K562 (cell line): Measurements from ENCODE around the gene CETN2. TPM values are rescaled to one million over a fixed set of nuclear protein-coding genes. Genes with fewer than 3 reads are reported as not detected.

Experiments
- ATAC-seq: fragments of 200-7000 bp; cut with Tn5 transposase; 3 replicates; pipeline ENCODE4 v1.9.1; 2020; ENCODE audit warnings: moderate library complexity
- BruUV-seq: library from RNA; stranded (reverse); fragments of 400-500 nt; replicated peaks from 2 replicates; lab custom pipeline; 2021; lab: Mats Ljungman, UMichigan
- CTCF ChIA-PET: fragments of 300-600 bp; formaldehyde crosslinking; extraction: SDS; loops from one replicate; lab custom pipeline; 2021; ENCODE audit warnings: low intra/inter-chr PET ratio; lab: Yijun Ruan, JAX
- POLR2A ChIA-PET: fragments of 300-600, 350-650 bp; sonication (Branson Sonifier 250); formaldehyde crosslinking; extraction: SDS; loops from one replicate; lab custom pipeline; 2021; ENCODE audit warnings: antibody characterized with exemption, inconsistent platforms; lab: Yijun Ruan, JAX
- DNase-seq, 4 experiments: peaks; one replicate each; pipeline versions ENCODE4 v3.0.0 to v3.0.0-alpha.2; 2011 to 2018; ENCODE audit warnings: low spot score in 3 of 4, mixed read lengths in 3 of 4; ENCODE audit errors: extremely low read depth in 1 of 4
- FAIRE-seq: peaks from 2 replicates; lab custom pipeline; 2011; peaks lifted over from hg19 to GRCh38; lab: Jason Lieb, UNC
- H2AFZ ChIP-seq: 2 replicates; pipeline ENCODE4 v1.6.0; 2011; ENCODE audit warnings: low read depth, low read length, control low read depth, inconsistent platforms
- H3K27ac ChIP-seq: fragments of 200-600 bp; 3 replicates; pipeline ENCODE4 v1.8.0; 2011; ENCODE audit warnings: low read depth, mild to moderate bottlenecking, control low read depth, inconsistent platforms, low read length, moderate library complexity, mixed read lengths; ENCODE audit errors: extremely low read depth
- H3K27me3 ChIP-seq, 2 experiments: fragments of 300-600 bp in 1 of 2; 2 replicates in 1 of 2; 3 replicates in 1 of 2; pipeline versions ENCODE4 v1.6.0 to v1.8.0; 2011; ENCODE audit warnings: inconsistent platforms in 2 of 2, low read length in 2 of 2, mild to moderate bottlenecking in 1 of 2, mixed read lengths in 1 of 2, moderate library complexity in 1 of 2; ENCODE audit not compliant: control insufficient read depth in 2 of 2, insufficient read depth in 2 of 2
- H3K36me3 ChIP-seq: fragments of 300-600 bp; 3 replicates; pipeline ENCODE4 v1.8.0; 2011; ENCODE audit warnings: mild to moderate bottlenecking, low read length, inconsistent platforms; ENCODE audit not compliant: control insufficient read depth, insufficient read depth
- H3K4me1 ChIP-seq, 2 experiments: fragments of 200-600 bp in 1 of 2; replicated peaks in 1 of 2; 2 replicates in 1 of 2; 3 replicates in 1 of 2; pipeline versions ENCODE4 v1.5.1 to v1.8.0; 2011; ENCODE audit warnings: inconsistent platforms in 2 of 2, low read length in 2 of 2, mild to moderate bottlenecking in 1 of 2, mixed read lengths in 1 of 2, moderate library complexity in 1 of 2; ENCODE audit not compliant: control insufficient read depth in 2 of 2, insufficient read depth in 2 of 2
- H3K4me2 ChIP-seq: 2 replicates; pipeline ENCODE4 v1.6.1; 2011; ENCODE audit warnings: low read length, control low read depth, inconsistent platforms, mixed read lengths; ENCODE audit not compliant: insufficient read depth
- H3K4me3 ChIP-seq: fragments of 200-600 bp; sonication (generic), shearing (Covaris generic); 2 replicates; pipeline ENCODE4 v1.5.1; 2016; ENCODE audit warnings: control low read depth, inconsistent platforms
- H3K79me2 ChIP-seq: fragments of 200-600 bp; 3 replicates; pipeline ENCODE4 v1.8.0; 2011; ENCODE audit warnings: low read length, inconsistent platforms; ENCODE audit not compliant: control insufficient read depth, insufficient read depth
- H3K9ac ChIP-seq, 2 experiments: 2 replicates each; pipeline versions ENCODE4 v1.6.0 to v1.6.1; 2011; ENCODE audit warnings: low read depth in 2 of 2, low read length in 2 of 2, control low read depth in 1 of 2, inconsistent platforms in 1 of 2, mild to moderate bottlenecking in 1 of 2, mixed read lengths in 1 of 2; ENCODE audit not compliant: insufficient read depth in 1 of 2
- H3K9me1 ChIP-seq: one replicate; pipeline ENCODE4 v1.6.0; 2011; ENCODE audit warnings: inconsistent platforms, mild to moderate bottlenecking, low read length, moderate library complexity; ENCODE audit not compliant: control insufficient read depth, insufficient read depth
- H3K9me3 ChIP-seq: replicated peaks from 2 replicates; pipeline ENCODE4 v1.5.1; 2011; ENCODE audit warnings: low read depth, low read length, inconsistent platforms; ENCODE audit not compliant: control insufficient read depth, insufficient read depth
- H4K20me1 ChIP-seq: replicated peaks from 2 replicates; pipeline ENCODE4 v1.6.1; 2011; ENCODE audit warnings: low read length, inconsistent platforms, mixed read lengths; ENCODE audit not compliant: control insufficient read depth, insufficient read depth
- ATF3 ChIP-seq, 2 experiments: fragments of 450-650 bp in 1 of 2; sonication (generic) in 1 of 2; formaldehyde crosslinking in 1 of 2; IDR thresholded peaks in 1 of 2; conservative IDR thresholded peaks in 1 of 2; 2 replicates each; pipeline versions ENCODE4 v1.6.1 to v1.8.1; 2016 to 2023; ENCODE audit warnings: mild to moderate bottlenecking in 2 of 2, moderate library complexity in 2 of 2, inconsistent platforms in 1 of 2, missing genetic modification reagents in 1 of 2
- TGIF2 ChIP-seq: sonication (generic); formaldehyde crosslinking; IDR thresholded peaks from 2 replicates; pipeline ENCODE4 v1.8.1; 2022; ENCODE audit warnings: mild to moderate bottlenecking, missing genetic modification reagents, moderate library complexity
- WGBS: fragments of 100-300 bp; shearing (Covaris generic); methylation state at CpG from one replicate; pipeline ENCODE4 v1.1.6; 2016; ENCODE audit warnings: low coverage, mixed read lengths; ENCODE audit not compliant: insufficient coverage; ENCODE audit errors: missing lambda C conversion rate; 5-methylcytosine and 5-hydroxymethylcytosine counted together
- in situ Hi-C: fragments of 300-500 bp; cut with MboI; formaldehyde crosslinking; loops from 4 replicates; pipeline ENCODE4 v1.15.0; 2018; ENCODE audit warnings: inconsistent platforms, mixed read lengths
- intact Hi-C: fragments of 100-400 bp; cut with micrococcal nuclease; formaldehyde crosslinking; loops from 2 replicates; pipeline ENCODE4 v1.14.2; 2022
- polyA plus RNA-seq, 8 experiments: library from polyadenylated mRNA; depleted of rRNA in 4 of 8; stranded (reverse) in 5 of 8; unstranded in 3 of 8; fragments of >200 nt; fragmentation: Nextera tagmentation in 2 of 8; fragmentation: Illumina TruSeq in 1 of 8; extraction: Ambion mirVana in 2 of 8; extraction: Trizol in 1 of 8; gene quantifications; 2 replicates each; pipeline versions ENCODE4 v1.2.1 to v1.2.3, GENCODE V29; 2011 to 2014; ENCODE audit warnings: inconsistent platforms in 1 of 8, missing spikeins in 1 of 8
- total RNA-seq, 7 experiments: library from RNA; depleted of rRNA in 6 of 7; stranded (reverse); fragments of >200 nt in 6 of 7; fragmentation: Illumina TruSeq in 2 of 7; extraction: Trizol in 2 of 7; gene quantifications; 2 replicates each; pipeline versions ENCODE4 v1.2.1 to v1.2.3, GENCODE V29; 2011 to 2021; ENCODE audit warnings: low replicate concordance in 1 of 7

CETN2 gene
- total and polyA plus RNA-seq, 9 of the 15 experiments (the other 6 are each of a cell fraction or from before 2014, with no cell fraction given): 16.7 to 37.1 (median 27.6) TPM

- Histone ChIP-seq H3K27me3 (peaks cover 8 to 74% of the 10 kb centered on the region in 2 experiments; a peak in 4 of 5 replicates), H3K4me2 (no peak overlapping the region), H4K20me1 (no peaks in the 10 kb centered on the region), H2AFZ (no peak overlapping the region), H3K9me3 (no peaks in the 10 kb centered on the region), H3K9ac (no peak overlapping the region; a peak in 1 of 4 replicates), H3K27ac (no peak overlapping the region), H3K79me2 (no peaks in the 10 kb centered on the region), H3K4me3 (no peak overlapping the region), H3K4me1 (no peaks in the 10 kb centered on the region; a peak in 1 of 5 replicates), H3K9me1 (no peaks in the 10 kb centered on the region), H3K36me3 (no peaks in the 10 kb centered on the region)
- ATAC-seq: no peak
- WGBS: 2% methylated on average over 12 of the region's 16 CpGs
- TF ChIP-seq TGIF2 (no peak), ATF3 (IDR thresholded peaks at IDR 0.05) (0 out of 2 replicates have a peak, but pooled peaks have one; percentile 8), ATF3 (CRISPR knock-in tag; conservative IDR thresholded peaks at IDR 0.05) (no peak)
- BruUV-seq: no TSS peak
- ChIA-PET CTCF (interaction anchor here (0.6 kb wide), 1 partner anchor 1131 kb away, joined by 3 read pairs; no protein-coding TSS in a partner anchor), POLR2A (no interaction called here)
- intact Hi-C loops (no loop called here), in situ Hi-C loops (no loop called here)
- no peak for DNase-seq
- FAIRE-seq: no peak
Measured at GRCh38 chrX:152878976-152879755, 48.6 kb upstream of the CETN2 start.
